B cell (primary cell): ENCODE data around the gene MILR1. TPM values are rescaled to one million over a fixed set of nuclear protein-coding genes. Genes with fewer than 3 reads are reported as not detected.
A peak's percentile ranks its signal among the peaks of the same experiment; 100 is the strongest.

Experiments used
- ATAC-seq: fragments of 200-7000 bp; cut with Tn5 transposase; one replicate; pipeline ENCODE4 v1.10.0; 2021; ENCODE audit warnings: low read depth, mild to moderate bottlenecking, moderate number of reproducible peaks, moderate library complexity
- CTCF ChIA-PET: fragments of 350-600 bp; sonication (Branson Sonifier 250); formaldehyde crosslinking; loops from one replicate; lab custom pipeline; 2021; ENCODE audit warnings: antibody characterized with exemption, inconsistent platforms; lab: Charles Lee
- POLR2A ChIA-PET: fragments of 350-600 bp; sonication (Branson Sonifier 250); formaldehyde crosslinking; loops from one replicate; lab custom pipeline; 2021; ENCODE audit warnings: antibody characterized with exemption; lab: Charles Lee
- DNase-seq: peaks from one replicate; pipeline ENCODE4 v3.0.0; 2013
- H2AFZ ChIP-seq: 2 replicates; pipeline ENCODE4 v1.6.1; 2012; ENCODE audit warnings: mild to moderate bottlenecking, low read depth, low read length; ENCODE audit not compliant: insufficient read depth, poor library complexity, severe bottlenecking
- H3K27ac ChIP-seq, 2 donors: 1 replicate in 1 of 2; 2 replicates in 1 of 2; pipeline ENCODE4 v1.5.1; 2012 to 2013; ENCODE audit warnings: low read length in 2 of 2, mild to moderate bottlenecking in 2 of 2, moderate library complexity in 1 of 2
- H3K27me3 ChIP-seq, 4 experiments: fragments of 200-600 bp in 1 of 4; sonication (generic) in 1 of 4; replicated peaks in 1 of 4; 1 replicate in 2 of 4; 2 replicates in 2 of 4; pipeline versions ENCODE4 v1.6.1 to v1.7.0; 2013 to 2016; ENCODE audit warnings: low read length in 3 of 4, mild to moderate bottlenecking in 2 of 4, mixed read lengths in 1 of 4, moderate library complexity in 1 of 4; ENCODE audit not compliant: insufficient read depth in 4 of 4, control insufficient read depth in 3 of 4; ENCODE audit errors: control extremely low read depth in 1 of 4
- H3K36me3 ChIP-seq, 2 experiments: replicated peaks in 1 of 2; 1 replicate in 1 of 2; 2 replicates in 1 of 2; pipeline versions ENCODE4 v1.6.1 to v1.7.1; 2013; ENCODE audit warnings: low read length in 1 of 2; ENCODE audit not compliant: insufficient read depth in 2 of 2, control insufficient read depth in 1 of 2; ENCODE audit errors: control extremely low read depth in 1 of 2, extremely low read depth in 1 of 2
- H3K4me1 ChIP-seq, 2 donors: fragments of 200-600 bp in 1 of 2; sonication (generic) in 1 of 2; 1 replicate in 1 of 2; 2 replicates in 1 of 2; pipeline versions ENCODE4 v1.5.1 to v1.6.1; 2013 to 2017; ENCODE audit warnings: low read length in 2 of 2; ENCODE audit not compliant: control insufficient read depth in 2 of 2, insufficient read depth in 2 of 2
- H3K4me2 ChIP-seq: replicated peaks from 2 replicates; pipeline ENCODE3; 2012; ENCODE audit warnings: mild to moderate bottlenecking, low read depth, low read length; ENCODE audit not compliant: poor library complexity, severe bottlenecking
- H3K4me3 ChIP-seq, 5 experiments: fragments of 200-600 bp in 1 of 5; sonication (generic) in 1 of 5; 1 replicate in 3 of 5; 2 replicates in 2 of 5; pipeline versions ENCODE4 v1.5.1 to v1.7.0; 2011 to 2016; ENCODE audit warnings: low read length in 4 of 5, mild to moderate bottlenecking in 4 of 5, low read depth in 2 of 5, control low read depth in 1 of 5, moderate library complexity in 1 of 5; ENCODE audit not compliant: insufficient read depth in 1 of 5; ENCODE audit errors: control extremely low read depth in 1 of 5, extremely low read depth in 1 of 5
- H3K79me2 ChIP-seq: fragments of 200-600 bp; sonication (generic); one replicate; pipeline ENCODE4 v1.6.0; 2016; ENCODE audit warnings: low read length; ENCODE audit not compliant: control insufficient read depth, insufficient read depth
- H3K9ac ChIP-seq: fragments of 200-600 bp; sonication (generic); 2 replicates; pipeline ENCODE4 v1.6.1; 2017; ENCODE audit warnings: mild to moderate bottlenecking, low read length, moderate library complexity
- H3K9me3 ChIP-seq, 3 donors: one replicate each; pipeline versions ENCODE4 v1.6.1 to v1.7.1; 2013; ENCODE audit warnings: low read length in 2 of 3; ENCODE audit not compliant: control insufficient read depth in 2 of 3, insufficient read depth in 1 of 3; ENCODE audit errors: control extremely low read depth in 1 of 3
- H4K20me1 ChIP-seq: 2 replicates; pipeline ENCODE4 v1.6.0; 2012; ENCODE audit warnings: mild to moderate bottlenecking, low read length; ENCODE audit not compliant: insufficient read depth, control insufficient read depth, poor library complexity, severe bottlenecking
- H3K27ac Mint-ChIP-seq: one replicate; pipeline ENCODE4 v1.8.0; 2021; ENCODE audit warnings: mixed read lengths
- H3K27me3 Mint-ChIP-seq: one replicate; pipeline ENCODE4 v1.8.0; 2021; ENCODE audit warnings: mixed read lengths
- H3K4me1 Mint-ChIP-seq: one replicate; pipeline ENCODE4 v1.8.0; 2021; ENCODE audit warnings: mixed read lengths
- H3K4me3 Mint-ChIP-seq: one replicate; pipeline ENCODE4 v1.8.0; 2021; ENCODE audit warnings: mixed read lengths
- H3K9me3 Mint-ChIP-seq: one replicate; pipeline ENCODE4 v1.8.0; 2022; ENCODE audit warnings: mixed read lengths; ENCODE audit not compliant: insufficient read depth
- CTCF ChIP-seq: fragments of 200-600 bp; IDR thresholded peaks from one replicate; pipeline ENCODE4 v1.8.0; 2022; ENCODE audit warnings: antibody characterized with exemption, mild to moderate bottlenecking
- EZH2 ChIP-seq: IDR thresholded peaks from 2 replicates; pipeline ENCODE4 v1.6.1; 2012; ENCODE audit warnings: borderline replicate concordance, low read depth, mild to moderate bottlenecking, moderate library complexity, low read length; ENCODE audit not compliant: insufficient read depth, poor library complexity, severe bottlenecking
- WGBS: methylation state at CpG from one replicate; pipeline ENCODE4 v1.1.5; 2013; ENCODE audit warnings: missing lambda C conversion rate; ENCODE audit not compliant: insufficient coverage; 5-methylcytosine and 5-hydroxymethylcytosine counted together
- intact Hi-C: fragments of 100-400 bp; cut with micrococcal nuclease; formaldehyde crosslinking; loops from one replicate; pipeline ENCODE4 v1.10.0; 2022
- polyA plus RNA-seq: library from polyadenylated mRNA; depleted of rRNA; stranded (reverse); fragments of >200 nt; gene quantifications from 2 replicates; pipeline ENCODE4 v1.2.3, GENCODE V29; 2012
- total RNA-seq, 2 donors: library from RNA; stranded (reverse); fragments of 120-200 nt in 1 of 2; gene quantifications; 1 replicate in 1 of 2; 2 replicates in 1 of 2; pipeline versions ENCODE4 v1.2.3 to v1.2.4, GENCODE V29; 2013 to 2022

MILR1 gene
- total and polyA plus RNA-seq, 2 donors (not counting 1 experiment from before 2014, with no cell fraction given): 9.4 to 38.0 TPM

GRCh38 chr17:64447526-64447925 lies 1.4 kb upstream of the MILR1 start:
- DNase-seq (no peak), ATAC-seq (no peak)
- no peak overlapping the region for H3K27ac ChIP-seq
- H3K4me1 Mint-ChIP-seq: peaks cover 46% of the 10 kb centered on the region
- no peaks in the 10 kb centered on the region for H3K27me3 ChIP-seq
- no peaks in the 10 kb centered on the region for H4K20me1 ChIP-seq
- no peak overlapping the region for H3K4me3 Mint-ChIP-seq
- no peak for TF ChIP-seq EZH2
- no peak for TF ChIP-seq CTCF
- H3K27ac Mint-ChIP-seq: peak overlapping the region; percentile 59
- peaks cover 29 to 47% of the 10 kb centered on the region in 2 donors for H3K4me1 ChIP-seq
- POLR2A ChIA-PET: interaction anchor here (0.6 kb wide), 1 partner anchor 59 kb away, joined by 6 read pairs; the partner anchor contains the start of gene CEP95
- no peaks in the 10 kb centered on the region for H3K9me3 Mint-ChIP-seq
- intact Hi-C loops: no loop called here
- no peaks in the 10 kb centered on the region for H3K9me3 ChIP-seq
- no peak overlapping the region for H3K9ac ChIP-seq
- no peak overlapping the region for H3K4me3 ChIP-seq
- H3K79me2 ChIP-seq: peaks cover 32% of the 10 kb centered on the region
- no CpG with 5 or more reads among the region's 1 CpG for WGBS
- H2AFZ ChIP-seq: no peak overlapping the region
- no peak overlapping the region for H3K4me2 ChIP-seq
- CTCF ChIA-PET: interaction anchor here (1.0 to 3.3 kb wide), 3 partner anchors 27 to 49 kb away, joined by 4 to 25 read pairs (median 8); partner anchors contain the start of gene POLG2
- peaks cover 2 to 4% of the 10 kb centered on the region in 2 experiments for H3K36me3 ChIP-seq
- no peaks in the 10 kb centered on the region for H3K27me3 Mint-ChIP-seq

DNA sequence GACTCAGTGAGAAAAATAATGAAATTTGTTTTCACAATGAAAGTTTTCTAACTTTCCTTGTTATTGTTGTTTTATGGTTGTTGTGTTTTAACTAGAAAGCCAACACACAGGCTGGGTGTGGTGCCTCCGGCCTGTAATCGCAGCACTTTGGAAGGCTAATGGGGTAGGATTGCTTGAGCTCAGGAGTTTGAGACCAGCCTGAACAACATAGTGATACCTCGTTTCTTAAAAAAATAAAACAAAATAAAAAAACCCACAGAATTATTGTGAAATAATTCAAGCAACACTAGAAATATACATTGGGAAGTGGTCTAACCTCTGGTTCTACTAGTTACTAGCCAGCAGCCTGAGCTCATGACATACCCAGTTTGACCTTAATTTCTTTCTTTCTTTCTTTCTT lies 630 bp downstream of the MILR1 start:
- ChIA-PET CTCF (interaction anchor here (1.5 to 3.3 kb wide), 2 partner anchors 29 to 37 kb away, joined by 4 to 25 read pairs; no protein-coding TSS in a partner anchor), POLR2A (interaction anchor here (1.1 kb wide), 1 partner anchor 57 kb away, joined by 3 read pairs; the partner anchor contains the start of gene CEP95)
- no peaks in the 10 kb centered on the region for H4K20me1 ChIP-seq
- DNase-seq (no peak), ATAC-seq (no peak)
- peak overlapping the region in 4 of 5 experiments; percentile 48 to 86 (median 64) for H3K4me3 ChIP-seq
- Mint-ChIP-seq H3K4me1 (peaks cover 43% of the 10 kb centered on the region), H3K4me3 (peak overlapping the region; percentile 88), H3K27ac (peak overlapping the region; percentile 94), H3K9me3 (no peaks in the 10 kb centered on the region), H3K27me3 (no peaks in the 10 kb centered on the region)
- intact Hi-C loops: no loop called here
- H3K27ac ChIP-seq: peak overlapping the region; percentile 49 to 77
- H3K4me2 ChIP-seq: peak overlapping the region; percentile 82
- no peaks in the 10 kb centered on the region for H3K9me3 ChIP-seq
- H3K36me3 ChIP-seq: peaks cover 2 to 19% of the 10 kb centered on the region in 2 experiments
- H2AFZ ChIP-seq: peak overlapping the region; percentile 76
- no CpG with 5 or more reads among the region's 3 CpGs for WGBS
- peaks cover 23 to 40% of the 10 kb centered on the region in 2 donors for H3K4me1 ChIP-seq
- TF ChIP-seq EZH2 (no peak), CTCF (no peak)
- H3K9ac ChIP-seq: peak overlapping the region; percentile 65
- no peaks in the 10 kb centered on the region for H3K27me3 ChIP-seq
- peaks cover 52% of the 10 kb centered on the region for H3K79me2 ChIP-seq
